Activated naive CD4-positive, alpha-beta T cell treated with anti-CD3 and anti-CD28 coated beads, Interleukin-2, amount 10 ng/mL, durations not matched to agents 7 days and 5 days (primary cell): Measurements from ENCODE around the gene FOXRED2.
"Not testable (repeated sequence)": the region's sequence is repeated elsewhere in the genome, so short reads cannot be mapped to it uniquely, and the experiment has no call there.

Experiments
- CTCF ChIA-PET: fragments of 350-600 bp; sonication (Branson Sonifier 250); formaldehyde crosslinking; loops from one replicate; lab custom pipeline; 2021; ENCODE audit warnings: antibody characterized with exemption; lab: Charles Lee
- DNase-seq: peaks from one replicate; pipeline ENCODE4 v3.0.0-alpha.2; 2020
- H3K27ac Mint-ChIP-seq: one replicate; pipeline ENCODE4 v1.8.0; 2021; ENCODE audit warnings: mild to moderate bottlenecking, moderate library complexity, mixed read lengths
- H3K27me3 Mint-ChIP-seq: one replicate; pipeline ENCODE4 v1.8.0; 2021; ENCODE audit warnings: mild to moderate bottlenecking, mixed read lengths
- H3K36me3 Mint-ChIP-seq: one replicate; pipeline ENCODE4 v1.8.0; 2021; ENCODE audit warnings: mixed read lengths
- H3K4me1 Mint-ChIP-seq: one replicate; pipeline ENCODE4 v1.8.0; 2021; ENCODE audit warnings: mixed read lengths
- H3K4me3 Mint-ChIP-seq: one replicate; pipeline ENCODE4 v1.8.0; 2021; ENCODE audit warnings: mild to moderate bottlenecking, moderate library complexity, mixed read lengths
- H3K9me3 Mint-ChIP-seq: one replicate; pipeline ENCODE4 v1.8.0; 2021; ENCODE audit warnings: mixed read lengths

The FOXRED2 gene

DNA sequence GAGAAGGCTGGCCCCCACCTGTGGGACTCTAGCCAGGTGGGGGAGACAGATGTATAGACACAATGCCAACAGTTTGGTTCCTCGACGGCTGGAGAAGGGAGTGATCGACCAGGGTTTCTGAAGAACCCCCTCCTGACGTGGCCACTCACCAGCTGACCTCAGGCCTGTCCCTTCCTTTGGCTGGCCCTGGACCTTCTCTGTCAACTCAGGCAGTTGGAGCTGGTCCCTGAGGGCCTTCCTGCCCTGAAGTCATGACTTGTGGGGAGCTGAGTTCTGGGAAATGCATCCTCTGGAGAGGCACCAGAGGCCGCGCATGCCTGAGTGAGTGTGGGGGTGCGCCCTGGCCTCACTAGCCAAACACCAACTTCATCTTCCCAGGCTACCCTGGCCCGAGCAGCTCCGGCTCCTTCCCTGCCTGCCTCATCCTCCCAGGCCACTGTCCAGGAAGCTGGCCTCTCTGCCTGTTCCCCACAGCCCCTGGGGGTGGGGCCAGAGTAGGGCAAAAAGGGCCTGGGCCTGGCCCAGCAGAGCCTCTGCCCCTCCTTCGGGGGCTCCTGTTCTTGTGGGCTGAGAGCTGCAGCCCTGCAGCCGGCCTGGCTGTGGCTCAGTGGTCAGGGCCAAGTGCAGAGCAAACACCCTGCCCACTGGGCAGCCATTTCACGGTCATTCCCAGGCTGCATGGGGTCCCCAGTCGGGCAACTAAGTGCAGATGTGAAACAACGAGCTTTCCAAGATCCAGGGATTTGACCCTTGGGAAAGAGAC lies 49.0 kb downstream of the FOXRED2 start:
- CTCF ChIA-PET = interaction anchor here (0.8 kb wide), 1 partner anchor 157 kb away, joined by 5 read pairs; no protein-coding TSS in a partner anchor
- H3K27me3 Mint-ChIP-seq = peaks cover 4% of the 10 kb centered on the region
- no peak overlapping the region for H3K4me3 Mint-ChIP-seq
- H3K27ac Mint-ChIP-seq = no peak overlapping the region
- peaks cover 46% of the 10 kb centered on the region for H3K4me1 Mint-ChIP-seq
- peaks cover 1% of the 10 kb centered on the region for H3K36me3 Mint-ChIP-seq
- no peaks in the 10 kb centered on the region for H3K9me3 Mint-ChIP-seq
- DNase-seq = no peak

DNA sequence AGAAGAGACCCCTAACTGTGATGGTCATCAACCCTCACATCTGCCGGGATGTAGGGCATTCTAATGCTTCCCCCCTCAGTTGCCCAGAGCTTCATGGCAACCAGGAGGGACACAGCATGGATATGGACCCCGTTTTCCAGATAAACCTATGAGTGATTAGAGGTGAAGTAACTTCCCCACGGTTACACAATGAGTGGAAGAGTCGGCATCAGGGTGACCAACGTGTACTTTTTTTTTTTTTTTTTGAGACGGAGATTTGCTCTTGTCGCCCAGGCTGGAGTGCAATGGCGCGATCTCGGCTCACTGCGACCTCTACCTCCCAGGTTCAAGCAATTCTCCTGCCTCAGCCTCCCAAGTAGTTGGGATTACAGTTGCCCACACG lies 50.4 kb downstream of the FOXRED2 start:
- DNase-seq = no peak
- Mint-ChIP-seq H3K27ac (peak overlapping the region; percentile 90), H3K36me3 (peaks cover 1% of the 10 kb centered on the region), H3K9me3 (no peaks in the 10 kb centered on the region), H3K4me1 (peaks cover 56% of the 10 kb centered on the region), H3K27me3 (no peaks in the 10 kb centered on the region), H3K4me3 (no peak overlapping the region)
- CTCF ChIA-PET = interaction anchor here (1.0 kb wide), 1 partner anchor 14 kb away, joined by 3 read pairs; no protein-coding TSS in a partner anchor

DNA sequence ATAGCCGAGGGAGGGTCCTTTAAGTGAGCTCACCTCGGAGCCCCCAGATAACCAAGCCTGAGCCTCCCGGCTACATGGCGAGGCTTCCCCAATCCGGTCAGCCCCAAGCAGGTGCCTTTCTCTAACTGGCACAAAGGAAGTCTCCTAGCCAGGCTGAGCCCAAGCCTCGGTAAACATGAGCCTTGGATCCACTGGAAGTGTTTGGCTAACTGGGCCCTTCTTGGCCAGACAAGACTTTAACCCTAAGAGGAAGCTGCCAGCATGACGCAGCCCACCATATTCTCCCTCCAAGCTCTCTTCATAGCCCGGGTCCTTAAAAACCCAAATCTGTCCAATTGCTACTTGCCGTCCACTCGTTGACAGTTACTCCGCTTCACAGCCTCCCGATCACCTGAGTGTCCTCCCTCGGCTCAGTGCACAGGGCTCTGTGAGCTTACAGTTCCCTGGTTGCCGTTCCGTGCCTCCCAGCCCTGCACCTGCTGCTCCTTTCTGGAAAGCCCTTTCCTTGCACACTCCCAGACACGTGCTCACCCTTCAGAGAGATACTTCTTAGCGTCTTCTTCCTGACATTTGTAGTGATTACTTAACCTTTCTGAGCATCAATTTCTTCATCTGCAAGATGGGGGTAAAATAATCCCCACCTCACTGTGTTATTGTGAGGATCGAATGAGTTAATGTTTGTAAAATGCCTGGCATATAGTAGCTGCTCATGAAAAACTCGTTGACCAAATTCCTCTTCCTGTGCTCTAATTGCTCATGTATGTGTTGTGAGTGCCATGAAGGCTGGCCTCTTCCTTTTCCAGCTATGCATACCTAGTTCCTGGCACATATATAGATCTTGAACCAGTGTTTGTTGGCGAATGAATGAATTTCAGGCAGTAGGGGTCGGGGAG lies 51.0 kb downstream of the FOXRED2 start:
- DNase-seq = no peak
- no peaks in the 10 kb centered on the region for H3K9me3 Mint-ChIP-seq

DNA sequence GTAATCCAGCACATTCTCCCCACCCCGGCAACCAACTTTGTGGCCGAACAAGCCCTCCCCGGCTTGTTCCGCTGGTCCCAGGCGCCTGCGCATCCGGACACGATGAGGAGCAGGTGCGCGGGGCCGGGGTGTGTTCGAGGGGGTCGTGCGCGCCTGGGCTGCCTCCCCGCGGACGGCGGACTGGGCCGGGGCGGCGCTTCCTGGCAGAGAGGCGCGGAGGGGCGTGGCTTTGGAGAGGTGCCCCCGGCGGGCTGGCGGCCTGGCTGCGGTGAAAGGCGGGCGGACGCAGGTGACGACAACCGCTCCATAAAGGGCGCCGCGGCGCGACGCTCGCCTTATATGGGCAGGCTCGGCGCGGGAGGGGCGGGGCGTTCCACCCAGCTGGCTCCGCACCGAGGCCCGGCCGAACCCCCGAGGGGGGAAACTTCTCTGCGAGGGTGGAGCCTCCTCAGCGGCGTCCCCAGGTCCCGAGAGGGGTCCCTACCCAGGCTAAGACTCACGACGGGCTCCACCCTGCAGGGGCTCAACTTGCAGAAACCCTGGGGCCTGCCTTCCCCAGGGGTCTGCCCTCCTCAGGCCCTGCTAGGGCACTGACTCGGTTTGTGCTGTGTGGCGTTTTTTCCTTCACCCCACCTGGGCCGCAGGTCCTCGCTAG lies 51.8 kb downstream of the FOXRED2 start:
- H3K9me3 Mint-ChIP-seq = no peaks in the 10 kb centered on the region
- no peaks in the 10 kb centered on the region for H3K27me3 Mint-ChIP-seq
- peak overlapping the region; percentile 90 for H3K27ac Mint-ChIP-seq
- H3K36me3 Mint-ChIP-seq = peaks cover 1% of the 10 kb centered on the region
- peak overlapping the region; percentile 73 for H3K4me3 Mint-ChIP-seq
- peak; percentile 98 for DNase-seq
- CTCF ChIA-PET = interaction anchor here (1.0 to 1.2 kb wide), 2 partner anchors 122 to 169 kb away, joined by 3 read pairs; no protein-coding TSS in a partner anchor
- peaks cover 67% of the 10 kb centered on the region for H3K4me1 Mint-ChIP-seq

More for the DNA sequence above, 51.0 kb downstream of the FOXRED2 start:
- CTCF ChIA-PET = interaction anchor here (1.0 kb wide), 2 partner anchors 14 to 170 kb away, joined by 3 read pairs; no protein-coding TSS in a partner anchor
- Mint-ChIP-seq H3K4me1 (peaks cover 63% of the 10 kb centered on the region), H3K4me3 (peak overlapping the region; percentile 25), H3K36me3 (peaks cover 1% of the 10 kb centered on the region), H3K27me3 (no peaks in the 10 kb centered on the region), H3K27ac (peak overlapping the region; percentile 90)

DNA sequence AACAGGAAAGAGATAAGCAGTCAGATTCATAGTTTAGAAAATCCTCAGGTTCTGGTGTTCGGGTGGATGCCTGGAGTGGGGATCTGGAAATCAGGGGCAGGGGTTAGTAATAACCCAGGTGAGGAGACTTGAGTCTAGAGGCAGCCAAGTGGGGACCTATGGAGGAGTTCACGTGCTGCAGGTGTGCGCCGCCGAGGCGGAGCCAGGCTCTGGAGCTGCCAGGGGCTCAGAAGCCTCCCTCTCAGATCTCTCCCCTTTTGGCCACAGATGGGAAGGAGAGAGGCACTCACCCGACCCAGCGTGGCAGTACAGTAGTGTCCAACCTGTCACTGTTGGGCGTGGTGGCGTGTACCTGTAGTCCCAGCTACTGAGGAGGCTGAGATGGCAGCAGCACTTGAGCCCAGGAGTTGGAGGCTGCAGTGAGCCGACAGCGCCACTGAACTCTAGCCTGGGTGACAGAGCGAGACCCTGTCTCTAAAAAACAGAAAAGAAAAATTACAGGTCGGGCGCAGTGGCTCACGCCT lies 52.9 kb downstream of the FOXRED2 start:
- H3K27me3 Mint-ChIP-seq = no peaks in the 10 kb centered on the region
- peak overlapping the region; percentile 73 for H3K4me3 Mint-ChIP-seq
- peaks cover 1% of the 10 kb centered on the region for H3K36me3 Mint-ChIP-seq
- DNase-seq = no peak
- CTCF ChIA-PET = interaction anchor here (1.2 kb wide), 1 partner anchor 121 kb away, joined by 3 read pairs; no protein-coding TSS in a partner anchor
- peaks cover 71% of the 10 kb centered on the region for H3K4me1 Mint-ChIP-seq
- H3K9me3 Mint-ChIP-seq = no peaks in the 10 kb centered on the region
- peak overlapping the region; percentile 90 for H3K27ac Mint-ChIP-seq

DNA sequence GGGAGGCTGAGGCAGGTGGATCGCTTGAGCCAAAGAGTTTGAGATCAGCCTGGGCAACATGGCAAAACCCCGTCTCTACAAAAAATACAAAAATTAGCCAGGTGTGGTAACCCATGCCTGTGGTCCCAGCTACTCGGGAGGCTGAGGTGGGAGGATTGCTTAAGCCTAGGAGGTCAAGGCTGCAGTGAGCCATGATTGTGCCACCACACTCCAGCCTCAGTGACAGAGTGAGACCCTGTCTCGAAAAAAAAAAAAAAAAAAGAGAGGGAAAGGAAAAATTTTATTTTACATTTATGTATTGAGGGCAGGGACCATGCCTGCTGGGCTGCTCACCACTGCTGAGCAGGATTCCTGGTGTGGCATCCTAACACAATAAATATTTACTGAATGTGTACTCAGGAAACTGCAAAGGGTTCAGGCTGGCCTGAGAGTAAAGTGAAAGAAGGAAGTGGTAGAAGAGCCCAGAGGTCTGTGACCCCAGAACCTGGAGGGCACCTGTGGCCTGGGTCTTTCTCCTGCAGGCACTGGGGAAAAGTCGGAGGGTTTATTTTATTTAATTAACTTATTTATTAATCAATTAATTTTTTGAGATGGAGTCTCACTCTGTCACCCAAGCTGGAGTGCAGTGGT lies 53.7 kb downstream of the FOXRED2 start:
- H3K4me3 Mint-ChIP-seq = peak overlapping the region; percentile 73
- peaks cover 73% of the 10 kb centered on the region for H3K4me1 Mint-ChIP-seq
- peak overlapping the region; percentile 97 for H3K27ac Mint-ChIP-seq
- not testable (repeated sequence) for DNase-seq, H3K36me3 Mint-ChIP-seq, H3K9me3 Mint-ChIP-seq, H3K27me3 Mint-ChIP-seq
- CTCF ChIA-PET = interaction anchor here (0.7 kb wide), 1 partner anchor 18 kb away, joined by 4 read pairs; no protein-coding TSS in a partner anchor

DNA sequence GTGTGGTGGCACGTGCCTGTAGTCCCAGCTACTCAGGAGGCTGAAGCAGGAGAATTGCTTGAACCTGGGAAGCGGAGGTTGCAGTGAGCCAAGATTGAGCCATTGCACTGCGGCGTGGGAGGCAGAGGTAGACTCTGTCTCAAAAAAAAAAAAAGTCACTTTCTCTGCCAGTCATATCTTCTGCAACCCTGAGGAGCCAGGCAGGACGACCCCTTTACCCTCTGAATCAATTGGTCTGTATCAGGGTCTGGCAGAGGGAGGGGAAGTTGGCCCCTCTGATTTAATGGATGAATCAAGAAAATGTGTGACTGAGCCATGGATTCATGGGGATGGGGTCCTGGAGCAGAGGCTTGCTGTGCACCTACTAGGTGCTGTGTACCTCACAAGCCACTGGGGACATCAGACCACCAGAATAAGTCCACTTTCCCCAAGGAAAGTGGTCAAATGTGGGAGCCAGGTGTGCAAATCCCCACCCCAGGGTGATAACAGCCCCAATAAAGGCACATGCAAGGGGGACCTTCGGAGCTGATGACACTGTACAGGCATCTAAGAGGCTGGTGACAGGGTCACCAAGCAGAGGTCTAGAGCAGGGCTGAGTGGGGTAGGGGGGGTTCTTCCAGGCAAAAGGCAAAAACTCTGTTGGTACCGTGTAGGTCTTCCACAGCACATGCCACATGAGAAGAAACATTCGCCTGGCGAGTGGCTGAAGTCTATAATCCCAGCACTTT lies 54.4 kb downstream of the FOXRED2 start:
- DNase-seq = no peak
- CTCF ChIA-PET = interaction anchor here (0.7 kb wide), 1 partner anchor 17 kb away, joined by 4 read pairs; no protein-coding TSS in a partner anchor
- Mint-ChIP-seq H3K27ac (peak overlapping the region; percentile 97), H3K4me1 (peaks cover 73% of the 10 kb centered on the region), H3K9me3 (no peaks in the 10 kb centered on the region), H3K4me3 (peak overlapping the region; percentile 73), H3K36me3 (peaks cover 1% of the 10 kb centered on the region), H3K27me3 (no peaks in the 10 kb centered on the region)

DNA sequence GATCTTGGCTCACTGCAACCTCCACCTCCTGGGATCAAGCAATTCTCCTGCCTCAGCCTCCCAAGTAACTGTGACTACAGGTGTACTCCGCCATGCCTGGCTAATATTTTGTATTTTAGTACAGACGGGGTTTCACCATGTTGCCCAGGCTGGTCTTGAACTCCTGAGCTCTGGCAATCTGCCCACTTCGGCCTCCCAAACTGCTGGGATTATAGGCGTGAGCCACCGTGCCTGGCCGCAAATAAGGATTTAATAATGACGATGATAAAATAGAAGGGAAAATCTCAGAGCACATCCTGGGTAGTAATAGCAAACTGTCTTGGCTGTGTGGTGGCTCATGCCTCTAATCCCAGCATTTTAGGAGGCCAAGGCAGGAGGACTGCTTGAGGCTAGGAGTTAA lies 55.9 kb downstream of the FOXRED2 start:
- not testable (repeated sequence) for H3K9me3 Mint-ChIP-seq, H3K4me3 Mint-ChIP-seq, DNase-seq, H3K27me3 Mint-ChIP-seq, H3K36me3 Mint-ChIP-seq
- CTCF ChIA-PET = interaction anchor here (0.9 to 1.1 kb wide), 3 partner anchors 8 to 15 kb away, joined by 3 read pairs; no protein-coding TSS in a partner anchor
- H3K27ac Mint-ChIP-seq = peak overlapping the region; percentile 97
- peaks cover 72% of the 10 kb centered on the region for H3K4me1 Mint-ChIP-seq

DNA sequence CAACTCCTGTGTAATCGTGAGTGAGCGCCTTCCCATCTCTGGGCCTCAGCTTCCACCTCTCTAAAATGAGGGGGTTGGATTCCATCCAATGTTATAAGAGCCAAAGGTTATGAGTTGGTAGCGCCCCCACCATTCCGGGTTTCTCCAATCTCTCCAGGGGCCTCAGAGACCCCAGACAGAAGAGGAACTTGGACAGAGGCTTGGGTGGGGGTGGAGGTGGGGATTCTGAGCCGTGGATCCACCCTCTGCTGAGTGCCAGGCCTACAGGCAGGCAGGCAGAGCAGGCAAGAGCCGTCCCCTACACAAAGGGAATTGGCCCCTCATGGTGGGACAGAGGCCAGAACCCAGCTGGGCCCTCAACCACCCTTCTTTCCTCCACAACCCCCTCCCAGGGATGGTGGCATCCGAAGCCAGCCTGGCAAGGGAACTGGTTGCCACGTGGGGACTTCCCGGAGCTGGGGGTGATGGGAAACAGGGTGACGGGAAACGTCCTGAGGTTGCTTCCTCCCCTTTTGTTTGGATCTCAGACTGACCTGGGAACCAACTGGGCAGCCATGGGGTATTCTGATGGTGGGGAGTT lies 57.2 kb downstream of the FOXRED2 start:
- H3K9me3 Mint-ChIP-seq = no peaks in the 10 kb centered on the region
- H3K4me1 Mint-ChIP-seq = peaks cover 73% of the 10 kb centered on the region
- H3K4me3 Mint-ChIP-seq = no peak overlapping the region
- H3K36me3 Mint-ChIP-seq = peaks cover 1% of the 10 kb centered on the region
- peak overlapping the region; percentile 55 for H3K27ac Mint-ChIP-seq
- DNase-seq = no peak
- H3K27me3 Mint-ChIP-seq = peaks cover 4% of the 10 kb centered on the region
- CTCF ChIA-PET = interaction anchor here (1.1 kb wide), 1 partner anchor 12 kb away, joined by 3 read pairs; no protein-coding TSS in a partner anchor

DNA sequence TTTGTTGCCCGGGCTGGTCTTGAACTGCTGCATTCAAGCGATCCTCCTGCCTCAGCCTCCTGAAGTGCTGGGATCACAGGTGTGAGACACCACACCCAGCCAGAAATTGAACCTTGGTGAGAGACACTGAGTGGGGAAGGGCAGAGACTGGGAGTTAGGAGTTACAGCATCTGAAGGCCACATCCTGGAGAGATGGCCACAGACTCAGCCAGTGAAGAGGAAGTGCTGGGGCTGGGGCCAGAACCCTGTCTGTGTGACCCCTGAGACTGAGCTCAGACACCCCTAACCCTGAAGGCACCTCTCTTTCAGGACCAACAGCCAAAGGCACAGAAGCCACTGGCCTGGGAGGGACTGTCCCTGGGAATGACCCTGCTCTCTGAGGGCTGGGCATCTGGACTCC lies 59.2 kb downstream of the FOXRED2 start:
- CTCF ChIA-PET = no interaction called here
- H3K36me3 Mint-ChIP-seq = no peaks in the 10 kb centered on the region
- peaks cover 69% of the 10 kb centered on the region for H3K4me1 Mint-ChIP-seq
- H3K27ac Mint-ChIP-seq = no peak overlapping the region
- DNase-seq = no peak
- H3K9me3 Mint-ChIP-seq = no peaks in the 10 kb centered on the region
- H3K27me3 Mint-ChIP-seq = peaks cover 4% of the 10 kb centered on the region
- H3K4me3 Mint-ChIP-seq = no peak overlapping the region

DNA sequence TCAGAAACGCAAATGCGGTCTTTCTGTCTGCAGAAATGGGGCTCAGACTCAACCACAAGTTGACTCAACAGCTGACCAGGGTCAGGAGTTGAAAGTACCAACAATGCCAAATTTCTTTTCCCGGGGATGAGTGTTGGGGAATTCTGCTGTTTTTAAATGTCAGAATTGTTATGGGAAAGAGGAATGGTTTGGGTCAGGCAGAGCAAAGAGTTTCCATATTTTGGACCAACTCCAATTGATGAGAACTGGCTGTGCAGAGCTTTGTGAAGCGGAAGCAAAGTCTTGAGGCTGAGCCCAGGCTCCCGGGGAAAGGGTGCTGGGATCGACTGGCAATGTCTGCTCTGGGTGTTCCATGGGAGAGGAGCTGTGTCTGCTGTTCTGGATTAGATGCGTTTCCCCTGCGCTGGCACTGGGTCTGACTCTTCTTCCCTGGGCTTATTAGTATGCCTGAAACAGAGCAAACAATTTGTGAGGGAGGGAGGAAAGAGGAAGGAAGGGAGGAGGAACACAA lies 61.6 kb downstream of the FOXRED2 start:
- no peak overlapping the region for H3K27ac Mint-ChIP-seq
- no peaks in the 10 kb centered on the region for H3K9me3 Mint-ChIP-seq
- H3K36me3 Mint-ChIP-seq = no peaks in the 10 kb centered on the region
- H3K4me3 Mint-ChIP-seq = no peak overlapping the region
- H3K27me3 Mint-ChIP-seq = peaks cover 4% of the 10 kb centered on the region
- peaks cover 48% of the 10 kb centered on the region for H3K4me1 Mint-ChIP-seq
- no peak for DNase-seq
- CTCF ChIA-PET = interaction anchor here (1.7 kb wide), 1 partner anchor 10 kb away, joined by 5 read pairs; no protein-coding TSS in a partner anchor

DNA sequence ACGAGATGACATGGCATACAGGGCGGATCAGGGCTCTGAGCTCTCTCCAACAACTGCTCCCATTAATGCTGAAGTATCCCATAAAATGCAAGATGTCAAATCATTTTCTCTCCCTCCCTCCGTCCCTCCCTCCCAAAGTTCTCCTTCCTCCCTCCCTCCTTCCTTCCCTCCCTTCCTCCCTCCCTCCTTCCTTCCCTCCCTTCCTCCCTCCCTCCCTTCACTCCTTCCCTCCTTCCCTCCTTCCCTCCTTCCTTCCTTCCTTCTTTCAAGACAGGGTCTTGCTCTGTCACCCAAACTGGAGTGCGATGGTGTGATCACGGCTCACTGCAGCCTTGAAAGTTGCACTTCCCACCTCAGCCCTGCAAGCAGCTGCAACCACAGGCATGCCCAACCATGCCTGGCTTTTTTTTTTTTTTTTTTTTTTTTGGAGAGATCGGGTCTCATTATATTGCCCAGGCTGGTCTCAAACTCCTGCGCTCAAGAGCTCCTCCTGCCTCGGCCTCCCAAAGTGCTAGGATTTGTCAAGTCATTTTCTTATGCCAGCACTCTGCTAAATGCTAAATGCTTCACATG lies 63.6 kb downstream of the FOXRED2 start:
- Mint-ChIP-seq H3K27me3 (peaks cover 4% of the 10 kb centered on the region), H3K4me3 (no peak overlapping the region), H3K27ac (no peak overlapping the region), H3K36me3 (no peaks in the 10 kb centered on the region), H3K4me1 (peaks cover 49% of the 10 kb centered on the region), H3K9me3 (no peaks in the 10 kb centered on the region)
- CTCF ChIA-PET = interaction anchor here (0.6 to 1.3 kb wide), 2 partner anchors 8 to 66 kb away, joined by 3 read pairs; no protein-coding TSS in a partner anchor
- no peak for DNase-seq
